DMS 273 treated with DMSO at 0.1 percent for 48 hours (cell line): ENCODE measurements around the gene C5.

ENCODE experiments used
- DNase-seq: peaks from one replicate; lab custom pipeline; 2025; lab: John Stamatoyannopoulos, UW

Gene C5

DNA sequence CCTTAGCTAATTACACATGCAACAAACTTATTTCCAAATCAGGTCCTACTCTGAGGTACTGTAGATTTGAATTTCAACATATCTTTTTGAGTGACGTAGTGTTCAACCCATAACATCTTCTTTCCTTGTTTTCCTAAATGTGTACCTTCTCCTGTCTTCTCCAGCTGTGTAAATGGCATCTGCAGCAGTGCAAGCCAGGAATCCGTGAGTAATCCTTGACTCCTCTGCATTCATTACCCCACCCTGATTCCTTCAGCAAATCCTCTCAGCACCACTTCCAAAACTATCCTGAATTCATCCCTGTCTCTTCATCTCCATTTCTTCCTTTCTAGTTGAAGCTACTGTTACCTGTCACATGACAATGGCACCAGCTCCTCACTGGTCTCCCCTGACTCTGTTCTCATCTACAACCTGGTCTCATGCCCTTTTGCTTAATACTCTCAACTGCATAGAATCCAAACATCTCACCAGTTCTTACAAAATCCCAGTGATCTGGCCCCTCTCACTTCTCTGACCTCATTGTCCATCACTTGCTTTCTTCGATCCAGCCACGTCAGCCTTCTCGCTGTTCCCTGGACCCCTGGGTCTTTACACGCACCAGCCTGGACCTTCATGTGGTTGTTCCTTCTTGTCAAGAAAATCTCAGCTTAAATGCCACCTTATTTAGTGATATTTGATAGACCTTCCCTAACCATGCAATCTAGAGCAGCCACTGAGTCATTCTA, 108.9 kb downstream of the C5 start:
- no peak for DNase-seq

DNA sequence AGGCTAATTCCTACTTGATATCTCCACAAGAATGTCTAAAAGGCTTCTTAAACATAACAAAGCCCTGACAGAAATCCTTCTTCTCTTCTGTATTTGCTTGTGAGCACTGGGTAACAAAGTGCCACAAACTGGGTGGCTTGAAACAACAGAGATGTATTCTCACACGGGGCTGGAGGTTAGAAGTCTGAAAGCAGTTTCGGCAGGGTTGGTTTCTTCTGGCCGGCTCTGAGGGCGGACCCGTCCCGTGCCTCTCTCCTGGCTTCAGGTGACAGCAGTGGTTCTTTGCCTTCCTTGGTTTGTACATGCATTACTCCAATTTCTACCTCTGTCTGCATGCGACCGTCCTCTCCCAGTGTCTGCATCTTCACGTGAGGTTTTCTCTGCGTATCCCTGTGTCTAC, 109.5 kb downstream of the C5 start:
- no peak for DNase-seq

DNA sequence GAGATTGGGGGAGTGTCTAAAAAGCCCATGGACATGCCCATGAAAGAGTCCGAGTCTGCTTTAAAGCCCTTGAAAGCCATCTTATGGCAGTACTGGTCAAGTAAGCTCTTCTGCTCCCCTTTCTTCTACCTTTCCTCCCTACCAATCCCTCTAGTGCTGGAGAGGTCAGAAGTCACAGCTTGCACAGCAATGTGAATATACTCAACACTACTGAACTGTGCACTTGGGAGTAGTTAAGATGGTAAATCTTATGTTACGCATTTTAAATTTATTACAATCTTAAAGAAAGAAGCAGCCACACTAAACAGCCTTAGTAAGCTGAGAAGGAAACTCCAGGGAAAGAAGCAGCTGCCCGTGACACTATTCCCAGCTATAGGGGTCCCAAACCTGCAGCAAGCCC, 111.2 kb downstream of the C5 start:
- no peak for DNase-seq

GRCh38 chr9:120937596-120937995, 112.5 kb downstream of the C5 start:
- DNase-seq: no peak

DNA sequence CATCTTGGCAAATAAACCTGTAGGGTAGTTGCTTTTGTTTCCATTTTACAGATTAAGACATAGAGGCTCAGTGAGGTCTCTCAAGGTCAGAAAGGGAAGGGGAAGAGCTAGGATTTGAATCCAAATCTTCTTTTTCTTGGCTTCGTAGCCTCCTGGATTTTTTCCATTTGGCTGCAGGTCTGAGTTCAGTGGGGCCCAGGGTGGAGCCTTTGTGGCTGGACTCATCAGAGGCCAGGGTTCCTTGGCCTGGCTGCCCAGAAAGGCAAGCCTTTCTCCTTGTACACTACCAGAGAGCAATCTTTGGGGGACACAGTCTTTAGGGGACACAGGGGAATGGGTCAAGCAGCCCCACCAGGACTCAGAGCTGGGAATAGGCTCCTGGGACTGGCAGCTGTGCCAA, 112.9 kb downstream of the C5 start:
- no peak for DNase-seq

DNA sequence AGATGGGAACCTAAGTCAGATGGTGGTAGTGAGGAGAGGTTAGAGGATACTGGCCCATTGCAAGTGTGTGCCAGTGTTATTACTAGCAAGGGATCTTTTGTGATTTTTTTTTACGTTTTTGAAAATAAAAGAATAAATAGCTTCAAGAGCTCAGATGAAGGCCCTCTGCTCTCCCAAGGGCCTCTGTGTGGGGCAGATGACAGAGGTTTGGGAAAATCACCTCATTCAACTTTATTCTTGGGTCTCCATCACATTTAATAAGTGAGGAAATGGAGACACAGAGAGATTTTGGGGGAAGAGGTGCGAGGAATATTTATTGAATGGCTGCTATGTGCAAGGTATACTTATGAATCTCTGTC, 113.3 kb downstream of the C5 start:
- DNase-seq: no peak

GRCh38 chr9:120936011-120936763, 113.9 kb downstream of the C5 start:
- DNase-seq: peak; percentile 67

DNA sequence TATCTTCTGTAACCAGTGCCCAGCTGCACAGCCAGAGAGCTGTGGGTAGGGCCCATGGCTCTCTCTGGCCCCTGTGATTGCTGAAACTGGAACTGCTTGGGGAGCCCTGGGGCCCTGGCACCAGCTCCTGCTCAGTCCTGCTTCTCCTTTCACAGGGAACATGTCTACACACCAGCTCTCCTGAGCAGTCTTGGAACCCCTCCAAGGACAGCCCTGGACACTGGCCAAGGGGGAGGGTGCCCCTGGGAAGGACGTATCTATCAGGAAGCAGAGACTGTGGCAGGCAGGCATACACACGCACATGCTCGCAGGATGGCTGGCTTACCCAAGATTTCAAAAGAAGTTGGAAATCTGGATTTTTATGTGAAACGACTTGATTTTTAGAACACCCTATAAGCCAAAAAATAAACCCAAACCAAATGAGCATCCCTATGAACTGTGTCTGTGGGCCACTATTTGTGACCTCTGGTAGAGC, 114.7 kb downstream of the C5 start:
- peak; percentile 88 for DNase-seq

- DNase-seq: no peak
Measured at GRCh38 chr9:120934281-120934680, 115.8 kb downstream of the C5 start.

DNA sequence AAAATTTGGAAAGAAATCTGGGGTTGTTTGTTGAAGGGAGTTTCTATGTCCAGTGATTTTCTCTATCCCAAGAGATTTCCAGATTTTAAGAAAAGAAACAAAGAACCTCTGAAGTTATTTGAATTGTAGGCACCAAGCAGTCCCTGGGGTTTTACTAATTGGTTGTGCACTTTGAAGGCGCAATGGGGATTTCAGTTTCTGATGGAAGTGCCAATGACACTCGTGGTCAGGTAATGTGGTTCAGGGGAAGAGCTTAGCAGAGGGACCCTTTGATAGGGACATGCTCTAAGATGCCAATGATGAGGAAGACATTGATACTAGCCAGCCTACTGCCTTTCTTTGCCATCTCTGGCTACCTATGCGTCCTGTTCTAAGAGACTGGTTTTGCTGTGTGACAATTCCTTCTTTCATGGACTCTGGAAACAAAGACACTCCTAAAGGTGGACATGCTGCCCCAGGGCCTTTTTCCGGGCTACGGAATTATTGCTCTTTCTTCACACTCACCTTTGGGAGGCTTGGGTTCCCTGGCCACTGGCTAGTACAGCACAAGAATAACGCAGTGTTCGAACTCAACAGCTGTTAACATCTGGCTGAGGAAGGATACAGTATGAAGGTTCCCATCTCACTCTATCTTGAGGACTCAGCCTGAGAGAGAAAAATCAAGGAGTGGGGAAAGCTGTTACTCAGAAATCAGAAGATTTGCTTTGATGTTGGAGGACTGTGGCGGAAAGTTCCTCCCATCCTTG, 116.6 kb downstream of the C5 start:
- no peak for DNase-seq

DNA sequence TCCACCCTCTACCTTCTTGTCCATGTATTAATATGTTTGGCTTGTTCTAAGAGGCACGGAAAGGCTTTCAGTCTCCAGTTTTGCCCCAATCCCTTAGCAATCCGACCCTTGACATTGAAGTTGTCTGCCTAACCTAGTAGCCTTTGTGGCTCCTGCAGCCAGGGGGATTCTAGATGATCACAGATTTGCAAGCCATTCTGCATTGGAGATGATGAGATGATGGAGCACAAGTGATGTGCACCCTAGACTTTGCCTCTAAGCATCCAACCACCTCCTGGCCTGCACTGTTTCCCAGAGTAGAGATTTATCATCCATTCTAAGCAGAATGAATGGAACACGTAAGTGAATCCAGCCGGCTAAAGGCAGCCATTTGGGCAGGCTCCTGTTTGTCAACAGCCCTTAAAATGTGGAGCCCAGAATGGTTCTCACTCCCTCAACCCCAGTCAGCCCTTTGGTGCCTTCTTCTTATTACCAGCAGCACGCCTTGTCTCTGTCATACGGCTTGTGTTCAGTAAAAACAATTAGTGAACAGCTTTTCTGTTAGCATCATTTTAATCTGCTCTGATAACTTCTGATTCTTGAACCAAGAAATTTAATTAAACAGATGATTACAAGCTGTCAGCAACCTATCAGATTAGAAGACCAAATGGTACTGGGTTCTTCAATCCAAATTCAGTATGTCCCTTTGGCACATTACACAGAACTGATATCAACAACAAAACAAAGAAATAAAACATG, 117.8 kb downstream of the C5 start:
- DNase-seq: no peak

DNA sequence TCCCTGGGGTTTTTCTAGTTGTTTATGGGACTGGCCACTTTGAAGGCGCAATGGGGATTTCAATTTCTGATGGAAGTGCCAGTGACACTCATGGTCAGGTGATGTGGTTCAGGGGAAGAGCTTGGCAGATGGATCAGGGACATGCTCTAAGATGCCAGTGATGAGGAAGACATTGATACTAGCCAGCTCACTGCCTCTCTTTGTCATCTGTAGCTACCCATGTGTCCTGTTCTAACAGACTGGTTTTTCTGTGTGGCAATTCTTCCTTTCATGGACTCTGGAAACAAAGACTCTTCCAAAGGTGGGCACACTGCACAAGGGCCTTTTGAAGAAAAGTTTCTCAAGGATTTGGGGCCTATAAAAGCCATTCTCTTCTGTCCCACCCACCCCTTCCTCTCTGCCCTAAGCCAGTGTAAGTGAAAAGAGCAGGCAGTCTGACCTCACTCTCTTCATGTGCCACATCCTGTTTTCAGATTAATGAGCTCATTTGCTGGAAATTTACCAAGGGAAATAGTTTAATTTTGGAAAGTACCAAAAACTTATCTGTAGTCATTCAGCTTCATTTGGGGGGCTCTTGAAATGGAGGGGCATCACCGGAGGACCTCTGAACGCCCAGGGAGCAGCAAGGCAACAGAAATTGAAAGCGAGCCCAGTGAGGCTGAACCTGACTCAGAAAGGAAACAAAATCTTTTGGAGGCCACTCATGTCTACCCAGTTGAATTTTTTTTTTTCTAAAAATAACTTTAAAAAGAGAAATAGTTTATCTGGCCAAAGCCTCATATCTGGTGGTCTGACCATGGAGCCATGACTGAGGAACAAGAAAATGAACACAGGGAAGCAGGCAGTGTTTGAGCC, 118.6 kb downstream of the C5 start:
- no peak for DNase-seq

DNA sequence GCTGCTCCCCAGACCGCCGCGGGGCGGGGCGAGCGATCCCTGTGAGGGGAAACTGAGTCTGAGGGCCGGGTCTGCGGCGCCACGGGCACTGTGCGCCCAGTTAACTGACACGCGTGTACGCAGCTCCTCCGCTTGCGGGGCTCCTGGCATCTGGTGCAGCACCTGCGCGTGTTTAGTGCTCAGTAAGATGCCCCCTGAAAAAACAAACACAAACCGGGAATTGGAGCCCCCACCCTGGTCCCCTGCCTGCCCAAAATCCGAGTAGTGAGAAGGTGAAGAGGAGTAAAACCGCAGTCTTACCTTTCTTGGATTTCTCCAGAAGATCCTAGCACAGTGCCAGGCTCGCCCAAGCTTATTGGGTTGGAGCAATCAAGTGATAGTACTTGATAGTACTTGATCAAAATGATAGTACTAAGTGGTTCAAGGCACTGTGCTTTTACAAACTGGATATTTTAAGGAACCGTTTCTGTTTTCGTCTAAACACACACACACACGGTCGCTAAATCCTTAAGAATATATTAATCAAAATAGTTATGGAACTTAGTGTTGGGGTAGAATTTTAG, 120.8 kb downstream of the C5 start:
- no peak for DNase-seq

GRCh38 chr9:120928483-120929228, 121.4 kb downstream of the C5 start:
- DNase-seq: no peak

DNA sequence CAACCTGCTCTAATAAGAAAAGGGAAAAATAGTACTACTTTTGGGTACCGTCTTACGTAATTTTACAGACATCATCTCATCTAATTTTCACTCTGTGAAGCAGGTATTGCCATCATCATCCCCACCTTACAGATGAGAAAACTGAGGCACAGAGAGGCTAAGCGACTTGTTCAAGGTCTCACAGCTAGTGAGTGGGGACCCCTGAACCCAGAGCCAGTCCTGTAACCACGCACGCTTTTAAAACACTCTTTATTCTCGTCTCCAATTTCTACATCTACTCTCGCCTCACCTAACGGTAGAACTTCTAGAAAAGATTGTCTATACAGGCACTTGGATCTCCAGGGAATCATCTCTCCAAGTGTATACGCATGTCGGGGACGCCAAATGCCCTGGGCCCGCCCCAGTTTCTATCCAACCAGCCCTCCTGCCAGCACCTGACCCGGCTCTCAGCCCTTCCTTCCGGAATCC, 122.0 kb downstream of the C5 start:
- no peak for DNase-seq

- DNase-seq: no peak
Measured at GRCh38 chr9:120927269-120928014, 122.6 kb downstream of the C5 start.

GRCh38 chr9:120926397-120926928, 123.6 kb downstream of the C5 start, which contains the start of gene TRAF1:
TRAF1 (minus strand) TSS chr9:120926796; CDS start chr9:120926075, 721 bp downstream.
- DNase-seq: no peak

DNA sequence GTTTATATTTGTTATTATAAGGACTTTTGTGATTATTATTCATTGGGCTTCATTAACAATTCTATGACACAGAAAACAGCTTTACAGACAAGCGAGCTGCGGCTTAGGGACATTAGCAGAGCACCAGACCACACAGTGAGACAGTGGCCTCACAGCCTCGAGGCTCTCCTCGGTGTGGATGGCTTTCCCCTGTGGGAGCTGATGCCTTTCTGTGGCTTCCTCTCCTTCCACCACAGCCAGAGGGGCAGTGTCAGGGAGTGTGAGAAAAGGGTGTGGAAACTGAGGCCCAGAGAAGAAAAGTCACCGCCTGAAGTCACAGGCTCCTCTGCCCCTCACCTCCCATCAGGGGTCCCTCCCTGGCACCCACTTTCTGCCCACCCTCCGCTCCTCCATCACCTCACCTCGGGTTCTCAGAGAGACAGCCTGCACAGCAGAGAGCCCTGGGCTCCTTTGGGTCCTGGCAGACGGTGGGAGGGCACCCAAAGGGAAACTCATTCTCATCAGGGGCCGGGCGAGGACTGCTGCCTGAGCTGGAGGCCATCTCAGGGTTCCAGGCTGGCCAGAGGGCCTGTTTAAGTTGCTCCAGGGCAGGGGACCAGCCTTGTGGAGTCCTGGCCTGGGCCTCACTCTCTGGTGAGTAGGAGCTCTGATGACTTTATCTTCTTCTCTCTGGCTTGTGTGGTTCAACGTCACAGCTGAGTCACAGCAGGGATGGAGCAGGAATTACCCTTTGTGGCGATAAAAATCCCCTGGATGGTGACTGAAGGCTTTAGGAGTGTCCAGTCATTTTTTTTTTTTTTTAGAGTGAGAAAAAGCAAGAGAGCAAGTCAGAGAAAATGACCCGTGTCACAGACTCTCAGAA, 124.3 kb downstream of the C5 start:
- DNase-seq: no peak
